ENCODE measurements around the gene MAPK13. TPM values are rescaled to one million over a fixed set of nuclear protein-coding genes. Genes with fewer than 3 reads are reported as not detected.

MAPK13 gene
- total RNA-seq, 3 donors from 2014 or later (not counting 1 experiment from before 2014, with no cell fraction given): 39.4 to 52.1 (median 49.9) TPM

DNA sequence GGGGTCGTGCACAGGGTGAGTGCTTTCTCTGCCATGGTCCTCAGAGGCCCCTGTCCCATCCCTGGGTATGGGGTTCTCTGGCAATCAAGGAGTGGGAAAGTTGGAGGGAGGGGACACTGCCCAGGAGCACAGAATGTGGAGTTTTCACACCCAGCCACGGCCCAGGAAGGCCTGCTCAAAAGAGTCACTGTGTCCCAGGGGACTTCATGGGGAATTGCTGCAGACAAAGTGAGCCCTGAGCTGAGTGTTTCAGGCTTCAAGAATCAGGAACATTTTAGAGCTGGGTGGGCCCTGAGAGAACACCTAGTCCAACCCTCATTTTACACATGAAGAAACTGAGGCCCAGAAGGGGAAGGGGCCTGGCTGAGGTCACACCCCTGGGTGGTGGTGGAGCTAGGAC, 5.7 kb downstream of the MAPK13 start:
- no peaks in the 10 kb centered on the region for H3K27me3 Mint-ChIP-seq (ENCODE audit: low read depth in 2 of 2)
- peaks cover 34 to 44% of the 10 kb centered on the region in 2 donors for H3K4me1 Mint-ChIP-seq
- H3K36me3 Mint-ChIP-seq: no peaks in the 10 kb centered on the region
- H3K9me3 Mint-ChIP-seq: no peaks in the 10 kb centered on the region
- ATAC-seq (no peak), DNase-seq (no peak)
- H3K4me3 ChIP-seq (ENCODE audit: low read length): no peak overlapping the region
- intact Hi-C loops (cut with micrococcal nuclease): no loop called here
- H3K27me3 ChIP-seq (ENCODE audit: control insufficient read depth, insufficient read depth, low read length): no peaks in the 10 kb centered on the region
- no peaks in the 10 kb centered on the region for H3K9me3 ChIP-seq (ENCODE audit: control insufficient read depth, insufficient read depth, low read length)
- H3K36me3 ChIP-seq (ENCODE audit: control insufficient read depth, insufficient read depth, low read length): peaks cover 40% of the 10 kb centered on the region
- 83% methylated on average over 2 of the region's 2 CpGs for WGBS (ENCODE audit: insufficient coverage)
- peaks cover 28% of the 10 kb centered on the region for H3K4me1 ChIP-seq (ENCODE audit: control insufficient read depth, insufficient read depth, low read length)
- TF ChIP-seq, protein P1, sequence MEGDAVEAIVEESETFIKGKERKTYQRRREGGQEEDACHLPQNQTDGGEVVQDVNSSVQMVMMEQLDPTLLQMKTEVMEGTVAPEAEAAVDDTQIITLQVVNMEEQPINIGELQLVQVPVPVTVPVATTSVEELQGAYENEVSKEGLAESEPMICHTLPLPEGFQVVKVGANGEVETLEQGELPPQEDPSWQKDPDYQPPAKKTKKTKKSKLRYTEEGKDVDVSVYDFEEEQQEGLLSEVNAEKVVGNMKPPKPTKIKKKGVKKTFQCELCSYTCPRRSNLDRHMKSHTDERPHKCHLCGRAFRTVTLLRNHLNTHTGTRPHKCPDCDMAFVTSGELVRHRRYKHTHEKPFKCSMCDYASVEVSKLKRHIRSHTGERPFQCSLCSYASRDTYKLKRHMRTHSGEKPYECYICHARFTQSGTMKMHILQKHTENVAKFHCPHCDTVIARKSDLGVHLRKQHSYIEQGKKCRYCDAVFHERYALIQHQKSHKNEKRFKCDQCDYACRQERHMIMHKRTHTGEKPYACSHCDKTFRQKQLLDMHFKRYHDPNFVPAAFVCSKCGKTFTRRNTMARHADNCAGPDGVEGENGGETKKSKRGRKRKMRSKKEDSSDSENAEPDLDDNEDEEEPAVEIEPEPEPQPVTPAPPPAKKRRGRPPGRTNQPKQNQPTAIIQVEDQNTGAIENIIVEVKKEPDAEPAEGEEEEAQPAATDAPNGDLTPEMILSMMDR (IDR thresholded peaks at IDR 0.05): no peak
- H3K4me3 Mint-ChIP-seq: no peak overlapping the region
- H3K27ac ChIP-seq (ENCODE audit: low read length): no peak overlapping the region
- H3K27ac Mint-ChIP-seq: no peak overlapping the region

DNA sequence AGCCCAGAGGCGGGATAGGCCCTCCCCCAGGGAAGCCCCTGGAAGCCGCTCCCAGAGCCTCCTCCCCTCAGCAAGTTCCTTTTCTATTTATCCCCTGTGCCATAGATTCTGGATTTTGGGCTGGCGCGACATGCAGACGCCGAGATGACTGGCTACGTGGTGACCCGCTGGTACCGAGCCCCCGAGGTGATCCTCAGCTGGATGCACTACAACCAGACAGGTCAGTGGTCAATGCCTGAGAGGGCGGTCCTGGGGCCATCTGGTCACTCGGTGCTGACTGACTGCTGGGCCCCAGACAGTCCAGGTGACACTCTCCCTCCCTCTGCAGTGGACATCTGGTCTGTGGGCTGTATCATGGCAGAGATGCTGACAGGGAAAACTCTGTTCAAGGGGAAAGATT, 6.2 kb downstream of the MAPK13 start:
- H3K4me3 Mint-ChIP-seq: no peak overlapping the region
- no peak for DNase-seq
- Histone ChIP-seq H3K4me3 (ENCODE audit: low read length) (no peak overlapping the region), H3K4me1 (ENCODE audit: control insufficient read depth, insufficient read depth, low read length) (peaks cover 28% of the 10 kb centered on the region), H3K27me3 (ENCODE audit: control insufficient read depth, insufficient read depth, low read length) (no peaks in the 10 kb centered on the region), H3K36me3 (ENCODE audit: control insufficient read depth, insufficient read depth, low read length) (peaks cover 40% of the 10 kb centered on the region), H3K27ac (ENCODE audit: low read length) (no peak overlapping the region), H3K9me3 (ENCODE audit: control insufficient read depth, insufficient read depth, low read length) (no peaks in the 10 kb centered on the region)
- H3K4me1 Mint-ChIP-seq: peaks cover 37 to 44% of the 10 kb centered on the region in 2 donors
- no peak for ATAC-seq
- no peaks in the 10 kb centered on the region for H3K27me3 Mint-ChIP-seq (ENCODE audit: low read depth in 2 of 2)
- H3K27ac Mint-ChIP-seq: no peak overlapping the region
- H3K9me3 Mint-ChIP-seq: no peaks in the 10 kb centered on the region
- 96% methylated on average over 12 of the region's 12 CpGs for WGBS (ENCODE audit: insufficient coverage)
- TF ChIP-seq, protein P1 (IDR thresholded peaks at IDR 0.05): no peak
- no peaks in the 10 kb centered on the region for H3K36me3 Mint-ChIP-seq
- intact Hi-C loops (cut with micrococcal nuclease): no loop called here

DNA sequence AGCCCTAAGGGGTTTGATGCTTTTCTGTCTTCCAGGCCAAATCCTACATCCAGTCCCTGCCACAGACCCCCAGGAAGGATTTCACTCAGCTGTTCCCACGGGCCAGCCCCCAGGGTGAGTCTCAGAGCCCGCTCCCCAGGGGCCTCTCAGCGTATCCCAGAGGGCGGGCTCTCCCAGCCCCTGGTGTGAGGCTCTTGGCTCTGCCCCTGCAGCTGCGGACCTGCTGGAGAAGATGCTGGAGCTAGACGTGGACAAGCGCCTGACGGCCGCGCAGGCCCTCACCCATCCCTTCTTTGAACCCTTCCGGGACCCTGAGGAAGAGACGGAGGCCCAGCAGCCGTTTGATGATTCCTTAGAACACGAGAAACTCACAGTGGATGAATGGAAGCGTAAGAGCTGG, 8.4 kb downstream of the MAPK13 start:
- H3K36me3 Mint-ChIP-seq: no peaks in the 10 kb centered on the region
- DNase-seq (no peak), ATAC-seq (no peak)
- H3K4me1 Mint-ChIP-seq: peaks cover 27 to 33% of the 10 kb centered on the region in 2 donors
- H3K4me1 ChIP-seq (ENCODE audit: control insufficient read depth, insufficient read depth, low read length): peaks cover 21% of the 10 kb centered on the region
- no peak overlapping the region for H3K27ac ChIP-seq (ENCODE audit: low read length)
- no peaks in the 10 kb centered on the region for H3K9me3 Mint-ChIP-seq
- no peak overlapping the region for H3K27ac Mint-ChIP-seq
- 95% methylated on average over 15 of the region's 15 CpGs for WGBS (ENCODE audit: insufficient coverage)
- no peaks in the 10 kb centered on the region for H3K27me3 ChIP-seq (ENCODE audit: control insufficient read depth, insufficient read depth, low read length)
- no peak overlapping the region for H3K4me3 Mint-ChIP-seq
- TF ChIP-seq, protein P1 (IDR thresholded peaks at IDR 0.05): no peak
- no peak overlapping the region for H3K4me3 ChIP-seq (ENCODE audit: low read length)
- intact Hi-C loops (cut with micrococcal nuclease): no loop called here
- H3K36me3 ChIP-seq (ENCODE audit: control insufficient read depth, insufficient read depth, low read length): peaks cover 40% of the 10 kb centered on the region
- no peaks in the 10 kb centered on the region for H3K27me3 Mint-ChIP-seq (ENCODE audit: low read depth in 2 of 2)
- no peaks in the 10 kb centered on the region for H3K9me3 ChIP-seq (ENCODE audit: control insufficient read depth, insufficient read depth, low read length)

DNA sequence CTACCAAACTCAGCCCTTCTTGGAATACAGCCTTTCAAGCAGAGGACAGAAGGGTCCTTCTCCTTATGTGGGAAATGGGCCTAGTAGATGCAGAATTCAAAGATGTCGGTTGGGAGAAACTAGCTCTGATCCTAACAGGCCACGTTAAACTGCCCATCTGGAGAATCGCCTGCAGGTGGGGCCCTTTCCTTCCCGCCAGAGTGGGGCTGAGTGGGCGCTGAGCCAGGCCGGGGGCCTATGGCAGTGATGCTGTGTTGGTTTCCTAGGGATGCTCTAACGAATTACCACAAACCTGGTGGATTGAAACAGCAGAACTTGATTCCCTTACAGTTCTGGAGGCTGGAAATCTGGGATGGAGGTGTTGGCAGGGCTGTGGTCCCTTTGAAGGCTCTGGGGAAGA, 9.1 kb downstream of the MAPK13 start:
- ATAC-seq (no peak), DNase-seq (no peak)
- no peaks in the 10 kb centered on the region for H3K27me3 ChIP-seq (ENCODE audit: control insufficient read depth, insufficient read depth, low read length)
- H3K4me1 Mint-ChIP-seq: peaks cover 24 to 30% of the 10 kb centered on the region in 2 donors
- peaks cover 40% of the 10 kb centered on the region for H3K36me3 ChIP-seq (ENCODE audit: control insufficient read depth, insufficient read depth, low read length)
- H3K36me3 Mint-ChIP-seq: no peaks in the 10 kb centered on the region
- WGBS (ENCODE audit: insufficient coverage): 72% methylated on average over 7 of the region's 7 CpGs
- H3K4me3 ChIP-seq (ENCODE audit: low read length): no peak overlapping the region
- no peaks in the 10 kb centered on the region for H3K27me3 Mint-ChIP-seq (ENCODE audit: low read depth in 2 of 2)
- no peaks in the 10 kb centered on the region for H3K9me3 Mint-ChIP-seq
- TF ChIP-seq, protein P1 (IDR thresholded peaks at IDR 0.05): no peak
- intact Hi-C loops (cut with micrococcal nuclease): no loop called here
- H3K9me3 ChIP-seq (ENCODE audit: control insufficient read depth, insufficient read depth, low read length): no peaks in the 10 kb centered on the region
- no peak overlapping the region for H3K4me3 Mint-ChIP-seq
- H3K4me1 ChIP-seq (ENCODE audit: control insufficient read depth, insufficient read depth, low read length): peaks cover 21% of the 10 kb centered on the region
- H3K27ac Mint-ChIP-seq: peak overlapping the region; percentile 12 to 85
- no peak overlapping the region for H3K27ac ChIP-seq (ENCODE audit: low read length)

All from natural killer cell (primary cell).